Colonic mucosa (tissue), 4 donors: ENCODE measurements around the gene TRIM46. TPM values are rescaled to one million over a fixed set of nuclear protein-coding genes. Genes with fewer than 3 reads are reported as not detected.
"Not testable (repeated sequence)": the region's sequence is repeated elsewhere in the genome, so short reads cannot be mapped to it uniquely, and the experiment has no call there.

Experiments
- DNase-seq: peaks from one replicate; pipeline ENCODE4 v3.0.0-alpha.2; 2020
- H3K27ac ChIP-seq: fragments of 200-600 bp; one replicate; pipeline ENCODE4 v1.8.0; 2021
- H3K27me3 ChIP-seq: fragments of 200-600 bp; one replicate; pipeline ENCODE4 v1.8.0; 2021
- H3K36me3 ChIP-seq: fragments of 200-600 bp; one replicate; pipeline ENCODE4 v1.8.0; 2021
- H3K4me1 ChIP-seq: fragments of 200-600 bp; one replicate; pipeline ENCODE4 v1.8.0; 2021; ENCODE audit warnings: mild to moderate bottlenecking
- H3K4me3 ChIP-seq: fragments of 200-600 bp; one replicate; pipeline ENCODE4 v1.8.0; 2021
- H3K9ac ChIP-seq, 2 donors: one replicate each; pipeline ENCODE4 v1.7.0; 2013; ENCODE audit warnings: control low read depth in 2 of 2, low read depth in 2 of 2, low read length in 2 of 2
- H3K9me3 ChIP-seq: fragments of 200-600 bp; one replicate; pipeline ENCODE4 v1.8.0; 2021
- intact Hi-C: fragments of 100-400 bp; cut with DNase I; formaldehyde crosslinking; loops from one replicate; pipeline ENCODE4 v1.14.1; 2022
- total RNA-seq, 2 donors: library from RNA; stranded (reverse); fragmentation: NEBNext Ultra II Directional in 1 of 2; extraction: Animal tissue kit (Norgen Biotek cat#: 25700) in 1 of 2; gene quantifications; one replicate each; pipeline ENCODE4 v1.2.1, GENCODE V29; 2021
- TF ChIP-seq, protein P1 (sequence below): fragments of 200-600 bp; IDR thresholded peaks from one replicate; pipeline ENCODE4 v1.8.0; 2022; ENCODE audit warnings: antibody characterized with exemption, mild to moderate bottlenecking
- donor health status: healthy.
- donor health status: DM: no; HTN: no; CAD: no.
- donor health status: DM: no; HTN: no; CAD: no.

The TRIM46 gene
- total RNA-seq, 2 donors from 2014 or later: 0.10 to 0.19 TPM

DNA sequence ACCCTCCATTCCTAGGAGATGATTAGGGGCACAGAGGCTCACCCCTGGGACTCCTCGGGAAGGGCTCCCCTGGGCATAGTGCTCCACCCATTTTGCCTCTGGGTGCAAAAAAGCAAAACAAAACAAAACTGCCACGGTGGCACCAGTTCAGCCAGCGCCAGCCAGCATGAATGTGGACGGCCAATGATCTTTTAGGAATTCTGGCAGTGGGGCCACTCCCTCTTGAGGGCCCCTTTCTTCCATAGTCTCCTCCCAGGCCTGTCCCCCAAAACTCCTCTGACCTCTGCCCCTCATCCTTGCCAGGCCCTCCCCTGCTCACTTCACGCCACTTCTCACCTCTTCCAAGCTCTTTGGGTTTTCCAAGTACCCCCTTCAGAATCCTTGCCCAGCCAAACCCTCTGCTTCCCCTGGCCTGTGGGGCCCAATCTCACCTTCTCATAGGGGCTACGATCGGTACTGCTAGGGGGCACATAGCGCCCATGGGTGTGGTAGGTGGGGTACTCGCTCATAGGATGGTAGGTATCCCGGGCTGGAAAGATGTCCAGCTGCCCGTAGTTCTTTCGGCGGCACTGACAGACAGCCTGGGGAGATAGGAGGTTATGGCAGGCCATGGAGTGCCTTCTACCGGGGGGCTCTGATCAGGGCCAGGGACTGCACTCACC lies 13.3 kb downstream of the TRIM46 start:
- Histone ChIP-seq H3K4me3 (no peak overlapping the region), H3K4me1 (peaks cover 8% of the 10 kb centered on the region), H3K27ac (peak overlapping the region; percentile 37), H3K9ac (peak overlapping the region in 1 of 2 donors; percentile 77), H3K9me3 (no peaks in the 10 kb centered on the region), H3K27me3 (no peaks in the 10 kb centered on the region), H3K36me3 (no peaks in the 10 kb centered on the region)
- peak; percentile 64 for DNase-seq
- TF ChIP-seq, protein P1, sequence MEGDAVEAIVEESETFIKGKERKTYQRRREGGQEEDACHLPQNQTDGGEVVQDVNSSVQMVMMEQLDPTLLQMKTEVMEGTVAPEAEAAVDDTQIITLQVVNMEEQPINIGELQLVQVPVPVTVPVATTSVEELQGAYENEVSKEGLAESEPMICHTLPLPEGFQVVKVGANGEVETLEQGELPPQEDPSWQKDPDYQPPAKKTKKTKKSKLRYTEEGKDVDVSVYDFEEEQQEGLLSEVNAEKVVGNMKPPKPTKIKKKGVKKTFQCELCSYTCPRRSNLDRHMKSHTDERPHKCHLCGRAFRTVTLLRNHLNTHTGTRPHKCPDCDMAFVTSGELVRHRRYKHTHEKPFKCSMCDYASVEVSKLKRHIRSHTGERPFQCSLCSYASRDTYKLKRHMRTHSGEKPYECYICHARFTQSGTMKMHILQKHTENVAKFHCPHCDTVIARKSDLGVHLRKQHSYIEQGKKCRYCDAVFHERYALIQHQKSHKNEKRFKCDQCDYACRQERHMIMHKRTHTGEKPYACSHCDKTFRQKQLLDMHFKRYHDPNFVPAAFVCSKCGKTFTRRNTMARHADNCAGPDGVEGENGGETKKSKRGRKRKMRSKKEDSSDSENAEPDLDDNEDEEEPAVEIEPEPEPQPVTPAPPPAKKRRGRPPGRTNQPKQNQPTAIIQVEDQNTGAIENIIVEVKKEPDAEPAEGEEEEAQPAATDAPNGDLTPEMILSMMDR: no peak
- intact Hi-C loops: no loop called here

DNA sequence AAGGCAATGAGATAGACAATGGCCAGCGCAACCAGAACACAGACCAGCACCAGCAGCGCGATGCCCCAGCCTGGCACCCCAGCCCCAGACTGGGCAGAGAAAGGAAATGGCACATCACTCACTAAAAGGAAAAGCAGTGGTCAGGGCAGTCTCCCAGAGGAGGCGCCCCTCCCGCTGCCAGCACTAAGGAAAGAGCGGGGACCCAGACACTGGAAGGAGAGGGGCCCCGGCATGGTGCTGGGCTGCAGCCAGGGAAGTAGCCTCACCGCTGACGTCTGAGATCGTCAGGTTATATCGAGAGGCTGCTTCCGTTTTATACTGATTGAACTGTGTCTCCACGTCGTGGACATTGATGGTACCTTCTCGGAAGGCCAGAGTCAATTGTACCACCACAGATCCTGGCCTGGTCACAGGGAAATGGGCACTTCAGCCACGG lies 13.8 kb downstream of the TRIM46 start:
- Histone ChIP-seq H3K9me3 (no peaks in the 10 kb centered on the region), H3K9ac (peak overlapping the region in 1 of 2 donors; percentile 77), H3K36me3 (no peaks in the 10 kb centered on the region), H3K4me1 (peaks cover 8% of the 10 kb centered on the region), H3K27me3 (no peaks in the 10 kb centered on the region), H3K4me3 (no peak overlapping the region), H3K27ac (peak overlapping the region; percentile 37)
- intact Hi-C loops: no loop called here
- no peak for DNase-seq
- TF ChIP-seq, protein P1: no peak

DNA sequence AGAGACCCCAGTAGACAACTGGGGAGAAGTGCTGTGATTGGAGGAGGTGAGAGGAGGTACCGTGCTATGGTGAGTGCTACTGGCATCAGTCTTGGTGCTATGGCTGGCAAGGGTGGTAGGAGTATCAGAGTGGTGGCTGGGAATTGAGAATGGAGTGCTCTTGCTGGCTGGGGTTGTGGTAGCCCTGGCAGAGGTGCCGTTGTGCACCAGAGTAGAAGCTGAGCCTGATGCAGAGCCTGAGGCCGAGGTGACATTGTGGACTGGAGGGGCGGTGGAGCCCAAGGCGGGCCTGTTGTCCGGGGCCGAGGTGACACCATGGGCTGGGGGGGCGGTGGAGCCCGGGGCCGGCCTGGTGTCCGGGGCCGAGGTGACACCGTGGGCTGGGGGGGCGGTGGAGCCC lies 14.6 kb downstream of the TRIM46 start:
- no peak for DNase-seq
- no peak overlapping the region for H3K27ac ChIP-seq
- H3K9ac ChIP-seq: peak overlapping the region in 1 of 2 donors; percentile 77
- H3K4me1 ChIP-seq: peaks cover 8% of the 10 kb centered on the region
- no peak overlapping the region for H3K4me3 ChIP-seq
- H3K27me3 ChIP-seq: no peaks in the 10 kb centered on the region
- H3K36me3 ChIP-seq: no peaks in the 10 kb centered on the region
- H3K9me3 ChIP-seq: no peaks in the 10 kb centered on the region
- TF ChIP-seq, protein P1: no peak
- intact Hi-C loops: no loop called here

DNA sequence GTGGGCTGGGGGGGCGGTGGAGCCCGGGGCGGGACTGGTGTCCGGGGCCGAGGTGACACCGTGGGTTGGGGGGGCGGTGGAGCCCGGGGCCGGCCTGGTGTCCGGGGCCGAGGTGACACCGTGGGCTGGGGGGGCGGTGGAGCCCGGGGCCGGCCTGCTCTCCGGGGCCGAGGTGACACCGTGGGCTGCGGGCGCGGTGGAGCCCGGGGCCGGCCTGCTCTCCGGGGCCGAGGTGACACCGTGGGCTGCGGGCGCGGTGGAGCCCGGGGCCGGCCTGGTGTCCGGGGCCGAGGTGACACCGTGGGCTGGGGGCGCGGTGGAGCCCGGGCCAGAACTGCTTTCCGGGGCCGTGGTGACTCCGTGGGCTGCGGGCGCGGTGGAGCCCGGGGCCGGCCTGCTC lies 16.3 kb downstream of the TRIM46 start:
- H3K4me1 ChIP-seq: peaks cover 16% of the 10 kb centered on the region
- H3K9ac ChIP-seq, H3K36me3 ChIP-seq, H3K27me3 ChIP-seq, H3K27ac ChIP-seq, H3K9me3 ChIP-seq, H3K4me3 ChIP-seq, intact Hi-C loops, DNase-seq: not testable (repeated sequence)

DNA sequence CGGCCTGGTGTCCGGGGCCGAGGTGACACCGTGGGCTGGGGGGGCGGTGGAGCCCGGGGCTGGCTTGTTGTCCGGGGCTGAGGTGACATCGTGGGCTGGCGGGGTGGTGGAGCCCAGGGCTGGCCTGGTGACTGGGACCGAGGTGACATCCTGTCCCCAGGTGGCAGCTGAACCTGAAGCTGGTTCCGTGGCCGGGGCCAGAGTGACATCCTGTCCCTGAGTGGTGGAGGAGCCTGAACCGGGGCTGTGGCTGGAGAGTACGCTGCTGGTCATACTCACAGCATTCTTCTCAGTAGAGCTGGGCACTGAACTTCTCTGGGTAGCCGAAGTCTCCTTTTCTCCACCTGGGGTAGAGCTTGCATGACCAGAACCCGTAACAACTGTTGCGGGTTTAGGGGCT lies 18.3 kb downstream of the TRIM46 start:
- Histone ChIP-seq H3K4me3 (peak overlapping the region; percentile 42), H3K9me3 (no peaks in the 10 kb centered on the region), H3K4me1 (peaks cover 16% of the 10 kb centered on the region), H3K36me3 (no peaks in the 10 kb centered on the region), H3K27me3 (no peaks in the 10 kb centered on the region), H3K27ac (peak overlapping the region; percentile 93), H3K9ac (peak overlapping the region; percentile 80 to 94)
- intact Hi-C loops: no loop called here
- TF ChIP-seq, protein P1: no peak
- DNase-seq: no peak
